HepG2 (cell line): ENCODE measurements around the gene IL2RG. TPM values are rescaled to one million over a fixed set of nuclear protein-coding genes. Genes with fewer than 3 reads are reported as not detected.
A peak's percentile ranks its signal among the peaks of the same experiment; 100 is the strongest.

Experiments
- CEBPG ChIP-seq: IDR thresholded peaks from 2 replicates; pipeline ENCODE4 v1.6.1; 2016
- FOSL2 ChIP-seq: sonication (generic); formaldehyde crosslinking; IDR thresholded peaks from 2 replicates; pipeline ENCODE4 v1.4.0; 2020; ENCODE audit warnings: missing genetic modification reagents
- ONECUT2 ChIP-seq: sonication (generic); formaldehyde crosslinking; IDR thresholded peaks from 2 replicates; pipeline ENCODE4 v1.4.0; 2020; ENCODE audit warnings: missing genetic modification reagents
- SALL1 ChIP-seq: sonication (generic); formaldehyde crosslinking; IDR thresholded peaks from 2 replicates; pipeline ENCODE4 v1.8.0; 2022; ENCODE audit warnings: mild to moderate bottlenecking, missing genetic modification reagents
- TEAD2 ChIP-seq: sonication (generic); formaldehyde crosslinking; IDR thresholded peaks from 2 replicates; pipeline ENCODE4 v1.9.0; 2021; ENCODE audit warnings: missing genetic modification reagents
- TP53 ChIP-seq: sonication (generic); formaldehyde crosslinking; conservative IDR thresholded peaks from 2 replicates; pipeline ENCODE4 v1.4.0; 2020; ENCODE audit warnings: missing genetic modification reagents
- polyA plus RNA-seq, 8 experiments: library from polyadenylated mRNA; depleted of rRNA in 3 of 8; stranded (reverse) in 7 of 8; unstranded in 1 of 8; fragments of >200 nt; fragmentation: Illumina TruSeq in 4 of 8; extraction: Trizol in 4 of 8; gene quantifications; 2 replicates each; pipeline versions ENCODE4 v1.2.1 to v1.2.3, GENCODE V29; 2011 to 2016; ENCODE audit warnings: low read depth in 4 of 8, missing spikeins in 1 of 8, mixed read lengths in 1 of 8; ENCODE audit not compliant: insufficient read depth in 1 of 8
- total RNA-seq, 5 experiments: library from RNA; depleted of rRNA; stranded (reverse); fragments of >200 nt; fragmentation: Illumina TruSeq; extraction: Trizol; gene quantifications; 2 replicates each; pipeline ENCODE4 v1.2.3, GENCODE V29; 2016; ENCODE audit warnings: low read depth in 1 of 5
- TF ChIP-seq, protein P1 (sequence below): sonication (generic); formaldehyde crosslinking; IDR thresholded peaks from 2 replicates; pipeline ENCODE4 v1.4.0; 2020; ENCODE audit warnings: missing genetic modification reagents
- TF ChIP-seq, protein P2 (sequence below): sonication (generic); formaldehyde crosslinking; conservative IDR thresholded peaks from 2 replicates; pipeline ENCODE4 v1.8.0; 2022; ENCODE audit warnings: low read depth, missing genetic modification reagents
- TF ChIP-seq, protein P3 (sequence below): sonication (generic); formaldehyde crosslinking; IDR thresholded peaks from 2 replicates; pipeline ENCODE4 v1.5.0; 2020; ENCODE audit warnings: missing genetic modification reagents
- TF ChIP-seq, protein P4 (sequence below): sonication (generic); formaldehyde crosslinking; IDR thresholded peaks from 2 replicates; pipeline ENCODE4 v1.4.0; 2020; ENCODE audit warnings: missing genetic modification reagents
- TF ChIP-seq, protein P5 (sequence below): IDR thresholded peaks from 2 replicates; pipeline ENCODE4 v1.6.1; 2016; ENCODE audit warnings: missing genetic modification reagents, missing compliant biosample characterization

The IL2RG gene
- total and polyA plus RNA-seq, 2 of the 13 experiments (the other 11 are each of a cell fraction or from before 2014, with no cell fraction given): 0.98 TPM; not detected in 1

DNA sequence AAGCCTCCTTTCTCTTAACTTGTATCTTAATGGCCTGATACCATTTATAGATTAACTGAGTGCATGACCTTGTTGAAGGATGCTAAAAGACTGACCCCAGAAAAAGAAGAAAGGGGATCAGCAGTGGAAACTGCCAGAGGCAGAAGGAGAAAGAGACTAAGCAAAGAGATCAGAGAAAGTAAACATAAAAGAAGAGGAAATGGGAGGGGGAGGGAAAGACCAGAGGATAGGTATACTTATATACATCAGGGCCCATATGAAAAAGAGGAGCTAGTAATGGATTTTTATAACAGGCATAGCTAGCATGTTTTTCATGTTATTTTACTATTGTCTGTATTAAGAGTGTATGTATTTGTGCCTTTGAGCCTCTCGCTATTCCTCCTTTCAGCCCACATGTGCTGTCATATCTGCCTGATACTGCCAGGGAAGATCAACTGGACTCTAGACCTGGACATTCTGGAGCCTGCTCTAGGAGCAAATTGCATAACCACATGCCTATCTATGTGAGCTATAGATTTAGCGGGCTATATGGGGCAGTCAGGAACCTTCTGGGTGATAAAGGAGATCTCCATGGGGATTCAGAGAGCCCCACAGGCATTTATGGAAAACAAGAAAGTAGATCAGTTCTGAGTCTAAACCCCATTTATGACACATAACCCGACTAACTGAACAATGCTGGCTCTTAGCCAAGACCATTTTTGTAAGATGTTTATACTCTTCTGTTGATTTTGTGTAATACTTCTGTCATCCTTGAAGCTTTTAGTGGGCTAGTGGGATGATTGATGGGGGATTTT lies 29.9 kb downstream of the IL2RG start (continued):
- TF ChIP-seq, protein P1, sequence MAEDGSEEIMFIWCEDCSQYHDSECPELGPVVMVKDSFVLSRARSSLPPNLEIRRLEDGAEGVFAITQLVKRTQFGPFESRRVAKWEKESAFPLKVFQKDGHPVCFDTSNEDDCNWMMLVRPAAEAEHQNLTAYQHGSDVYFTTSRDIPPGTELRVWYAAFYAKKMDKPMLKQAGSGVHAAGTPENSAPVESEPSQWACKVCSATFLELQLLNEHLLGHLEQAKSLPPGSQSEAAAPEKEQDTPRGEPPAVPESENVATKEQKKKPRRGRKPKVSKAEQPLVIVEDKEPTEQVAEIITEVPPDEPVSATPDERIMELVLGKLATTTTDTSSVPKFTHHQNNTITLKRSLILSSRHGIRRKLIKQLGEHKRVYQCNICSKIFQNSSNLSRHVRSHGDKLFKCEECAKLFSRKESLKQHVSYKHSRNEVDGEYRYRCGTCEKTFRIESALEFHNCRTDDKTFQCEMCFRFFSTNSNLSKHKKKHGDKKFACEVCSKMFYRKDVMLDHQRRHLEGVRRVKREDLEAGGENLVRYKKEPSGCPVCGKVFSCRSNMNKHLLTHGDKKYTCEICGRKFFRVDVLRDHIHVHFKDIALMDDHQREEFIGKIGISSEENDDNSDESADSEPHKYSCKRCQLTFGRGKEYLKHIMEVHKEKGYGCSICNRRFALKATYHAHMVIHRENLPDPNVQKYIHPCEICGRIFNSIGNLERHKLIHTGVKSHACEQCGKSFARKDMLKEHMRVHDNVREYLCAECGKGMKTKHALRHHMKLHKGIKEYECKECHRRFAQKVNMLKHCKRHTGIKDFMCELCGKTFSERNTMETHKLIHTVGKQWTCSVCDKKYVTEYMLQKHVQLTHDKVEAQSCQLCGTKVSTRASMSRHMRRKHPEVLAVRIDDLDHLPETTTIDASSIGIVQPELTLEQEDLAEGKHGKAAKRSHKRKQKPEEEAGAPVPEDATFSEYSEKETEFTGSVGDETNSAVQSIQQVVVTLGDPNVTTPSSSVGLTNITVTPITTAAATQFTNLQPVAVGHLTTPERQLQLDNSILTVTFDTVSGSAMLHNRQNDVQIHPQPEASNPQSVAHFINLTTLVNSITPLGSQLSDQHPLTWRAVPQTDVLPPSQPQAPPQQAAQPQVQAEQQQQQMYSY: no peak
- TF ChIP-seq SALL1 (CRISPR knock-in tag) (peak; percentile 28; the same call in 1 of the 2 replicates), FOSL2 (CRISPR knock-in tag) (0 out of 2 replicates have a peak, but pooled peaks have one; percentile 21), TEAD2 (CRISPR knock-in tag) (no peak), CEBPG (CRISPR knock-in tag) (peak; percentile 90), ONECUT2 (no peak), TP53 (CRISPR knock-in tag) (no peak)
- TF ChIP-seq, protein P2, sequence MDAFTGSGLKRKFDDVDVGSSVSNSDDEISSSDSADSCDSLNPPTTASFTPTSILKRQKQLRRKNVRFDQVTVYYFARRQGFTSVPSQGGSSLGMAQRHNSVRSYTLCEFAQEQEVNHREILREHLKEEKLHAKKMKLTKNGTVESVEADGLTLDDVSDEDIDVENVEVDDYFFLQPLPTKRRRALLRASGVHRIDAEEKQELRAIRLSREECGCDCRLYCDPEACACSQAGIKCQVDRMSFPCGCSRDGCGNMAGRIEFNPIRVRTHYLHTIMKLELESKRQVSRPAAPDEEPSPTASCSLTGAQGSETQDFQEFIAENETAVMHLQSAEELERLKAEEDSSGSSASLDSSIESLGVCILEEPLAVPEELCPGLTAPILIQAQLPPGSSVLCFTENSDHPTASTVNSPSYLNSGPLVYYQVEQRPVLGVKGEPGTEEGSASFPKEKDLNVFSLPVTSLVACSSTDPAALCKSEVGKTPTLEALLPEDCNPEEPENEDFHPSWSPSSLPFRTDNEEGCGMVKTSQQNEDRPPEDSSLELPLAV: no peak
- TF ChIP-seq, protein P3, sequence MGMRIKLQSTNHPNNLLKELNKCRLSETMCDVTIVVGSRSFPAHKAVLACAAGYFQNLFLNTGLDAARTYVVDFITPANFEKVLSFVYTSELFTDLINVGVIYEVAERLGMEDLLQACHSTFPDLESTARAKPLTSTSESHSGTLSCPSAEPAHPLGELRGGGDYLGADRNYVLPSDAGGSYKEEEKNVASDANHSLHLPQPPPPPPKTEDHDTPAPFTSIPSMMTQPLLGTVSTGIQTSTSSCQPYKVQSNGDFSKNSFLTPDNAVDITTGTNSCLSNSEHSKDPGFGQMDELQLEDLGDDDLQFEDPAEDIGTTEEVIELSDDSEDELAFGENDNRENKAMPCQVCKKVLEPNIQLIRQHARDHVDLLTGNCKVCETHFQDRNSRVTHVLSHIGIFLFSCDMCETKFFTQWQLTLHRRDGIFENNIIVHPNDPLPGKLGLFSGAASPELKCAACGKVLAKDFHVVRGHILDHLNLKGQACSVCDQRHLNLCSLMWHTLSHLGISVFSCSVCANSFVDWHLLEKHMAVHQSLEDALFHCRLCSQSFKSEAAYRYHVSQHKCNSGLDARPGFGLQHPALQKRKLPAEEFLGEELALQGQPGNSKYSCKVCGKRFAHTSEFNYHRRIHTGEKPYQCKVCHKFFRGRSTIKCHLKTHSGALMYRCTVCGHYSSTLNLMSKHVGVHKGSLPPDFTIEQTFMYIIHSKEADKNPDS (CRISPR knock-in tag): no peak
- TF ChIP-seq, protein P4, sequence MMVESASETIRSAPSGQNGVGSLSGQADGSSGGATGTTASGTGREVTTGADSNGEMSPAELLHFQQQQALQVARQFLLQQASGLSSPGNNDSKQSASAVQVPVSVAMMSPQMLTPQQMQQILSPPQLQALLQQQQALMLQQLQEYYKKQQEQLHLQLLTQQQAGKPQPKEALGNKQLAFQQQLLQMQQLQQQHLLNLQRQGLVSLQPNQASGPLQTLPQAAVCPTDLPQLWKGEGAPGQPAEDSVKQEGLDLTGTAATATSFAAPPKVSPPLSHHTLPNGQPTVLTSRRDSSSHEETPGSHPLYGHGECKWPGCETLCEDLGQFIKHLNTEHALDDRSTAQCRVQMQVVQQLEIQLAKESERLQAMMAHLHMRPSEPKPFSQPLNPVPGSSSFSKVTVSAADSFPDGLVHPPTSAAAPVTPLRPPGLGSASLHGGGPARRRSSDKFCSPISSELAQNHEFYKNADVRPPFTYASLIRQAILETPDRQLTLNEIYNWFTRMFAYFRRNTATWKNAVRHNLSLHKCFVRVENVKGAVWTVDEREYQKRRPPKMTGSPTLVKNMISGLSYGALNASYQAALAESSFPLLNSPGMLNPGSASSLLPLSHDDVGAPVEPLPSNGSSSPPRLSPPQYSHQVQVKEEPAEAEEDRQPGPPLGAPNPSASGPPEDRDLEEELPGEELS (CRISPR knock-in tag): no peak
- TF ChIP-seq, protein P5, sequence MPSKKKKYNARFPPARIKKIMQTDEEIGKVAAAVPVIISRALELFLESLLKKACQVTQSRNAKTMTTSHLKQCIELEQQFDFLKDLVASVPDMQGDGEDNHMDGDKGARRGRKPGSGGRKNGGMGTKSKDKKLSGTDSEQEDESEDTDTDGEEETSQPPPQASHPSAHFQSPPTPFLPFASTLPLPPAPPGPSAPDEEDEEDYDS: peak; percentile 24; the same call in 1 of the 2 replicates
